M059J (cell line): ENCODE measurements around the gene HEPACAM2. TPM values are rescaled to one million over a fixed set of nuclear protein-coding genes. Genes with fewer than 3 reads are reported as not detected.

Experiments
- DNase-seq: peaks from one replicate; pipeline ENCODE4 v3.0.0-alpha.2; 2012; ENCODE audit warnings: low read depth
- total RNA-seq: library from RNA; depleted of rRNA; stranded (reverse); fragments of >200 nt; shearing (Covaris generic); gene quantifications from 2 replicates; pipeline ENCODE4 v1.2.3, GENCODE V29; 2014; rRNA removed

The HEPACAM2 gene
- total RNA-seq, 1 experiment from 2014 or later = not detected

DNA sequence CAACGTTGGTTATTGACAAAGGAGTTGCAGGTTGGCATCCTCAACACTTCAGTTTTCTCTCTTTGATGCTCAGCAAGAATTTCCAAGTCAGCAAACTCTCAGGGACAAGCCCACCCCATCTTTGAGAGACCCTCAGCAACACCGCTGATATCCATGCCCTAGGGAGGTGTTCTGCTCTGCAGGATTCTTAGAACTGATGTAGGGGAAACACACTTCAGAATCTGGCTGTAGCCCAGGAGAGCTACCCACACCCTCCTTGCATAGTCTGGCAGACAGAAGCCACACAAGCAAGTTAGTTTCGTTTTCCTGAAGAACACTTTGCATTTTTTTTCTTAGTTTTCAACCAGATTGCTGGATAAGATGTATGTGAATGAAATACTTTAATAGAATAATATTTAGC lies 78.9 kb downstream of the HEPACAM2 start:
- DNase-seq = peak; percentile 84

- peak; percentile 48 for DNase-seq
Measured at GRCh38 chr7:93146472-93147141, 79.7 kb downstream of the HEPACAM2 start.

DNA sequence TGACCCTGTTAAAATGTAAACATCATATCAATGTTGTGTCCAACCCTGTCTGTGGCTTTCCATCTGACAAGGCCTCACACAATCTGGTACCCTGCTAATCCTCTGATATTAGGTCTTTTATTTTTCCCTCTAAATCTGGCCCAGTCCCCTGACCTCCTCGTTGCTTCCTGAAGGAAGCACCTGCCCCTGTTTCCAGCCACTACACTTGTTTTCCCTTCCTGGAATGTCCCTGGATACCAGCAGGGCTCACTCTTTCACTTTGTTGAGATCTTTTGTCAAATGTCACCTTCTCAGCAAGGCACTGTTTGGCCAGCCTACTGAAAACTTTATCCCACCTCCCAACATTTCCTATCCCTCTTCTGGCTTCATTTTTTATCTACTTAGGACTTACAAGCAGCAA lies 80.2 kb downstream of the HEPACAM2 start:
- DNase-seq = peak; percentile 36

DNA sequence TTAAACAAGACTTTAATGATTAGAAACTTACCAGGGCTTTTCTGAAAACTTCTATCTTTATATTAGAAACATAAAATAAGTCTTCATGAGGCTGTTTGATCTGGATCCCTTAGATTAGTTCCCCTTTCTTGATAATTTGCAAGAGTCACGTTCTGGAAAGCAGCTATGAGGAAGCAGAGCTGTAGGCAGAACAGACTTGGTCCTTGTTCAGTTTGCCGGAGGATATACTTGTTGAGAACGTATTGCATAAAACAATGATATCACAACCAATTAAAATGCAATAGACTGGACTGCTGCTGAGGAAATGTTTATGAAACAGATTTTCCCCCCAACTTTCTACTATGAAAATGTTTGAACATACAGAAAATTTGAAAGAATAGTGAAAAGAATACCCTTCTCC lies 80.9 kb downstream of the HEPACAM2 start:
- no peak for DNase-seq

- no peak for DNase-seq
Measured at GRCh38 chr7:93142127-93142526, 84.1 kb downstream of the HEPACAM2 start.

GRCh38 chr7:93140582-93141191 lies 85.6 kb downstream of the HEPACAM2 start:
- no peak for DNase-seq

- DNase-seq = no peak
Measured at GRCh38 chr7:93138576-93138975, 87.7 kb downstream of the HEPACAM2 start.

Other genes with a start within 250 kb of the HEPACAM2 start
- gene SAMD9, start 108.5 kb downstream of the HEPACAM2 start, total RNA-seq = 131 and 132 TPM in 2 replicates
- gene SAMD9L, start 78.1 kb downstream of the HEPACAM2 start, total RNA-seq = 103 and 105 TPM in 2 replicates
- gene VPS50, start 5.9 kb upstream of the HEPACAM2 start, total RNA-seq = 19.0 and 24.5 TPM in 2 replicates